ENCODE data around the gene ZNF652.

- no peak for TF ChIP-seq CTCF (optimal IDR thresholded peaks at IDR 0.05 in 1 of 3, IDR thresholded peaks at IDR 0.05 in 1 of 3, conservative IDR thresholded peaks at IDR 0.05 in 1 of 3; ENCODE audit: extremely low read depth in 1 of 3, insufficient read depth in 2 of 3, low read length in 3 of 3)
- TF ChIP-seq EZH2 (IDR thresholded peaks at IDR 0.05; ENCODE audit: low read length), result no peak
Observed at GRCh38 chr17:49259663-49260010, 102.4 kb downstream of the ZNF652 start.
